GM23338 (cell line): ENCODE data around the gene MAPRE2. TPM values are rescaled to one million over a fixed set of nuclear protein-coding genes. Genes with fewer than 3 reads are reported as not detected.
"Not testable (repeated sequence)": the region's sequence is repeated elsewhere in the genome, so short reads cannot be mapped to it uniquely, and the experiment has no call there.

Experiments used
- ATAC-seq: fragments of 200-7000 bp; cut with Tn5 transposase; 3 replicates; pipeline ENCODE4 v1.9.1; 2020
- DNase-seq: peaks from one replicate; pipeline ENCODE4 v3.0.0-alpha.2; 2015; ENCODE audit warnings: low spot score
- H2AFZ ChIP-seq: fragments of 200-600 bp; sonication (generic); 2 replicates; pipeline ENCODE4 v1.8.0; 2016; ENCODE audit warnings: antibody characterized with exemption, mild to moderate bottlenecking, moderate library complexity
- H3F3A ChIP-seq: fragments of 200-600 bp; sonication (generic); replicated peaks from 2 replicates; pipeline ENCODE4 v1.8.0; 2017; ENCODE audit warnings: antibody characterized with exemption, mixed run types, low read depth
- H3K27ac ChIP-seq: fragments of 200-600 bp; sonication (generic); 2 replicates; pipeline ENCODE4 v1.6.1; 2016; ENCODE audit warnings: low read depth
- H3K27me3 ChIP-seq: fragments of 200-600 bp; sonication (generic); 2 replicates; pipeline ENCODE4 v1.8.0; 2016; ENCODE audit warnings: mild to moderate bottlenecking, mixed run types, moderate library complexity; ENCODE audit not compliant: insufficient read depth
- H3K36me3 ChIP-seq: fragments of 200-600 bp; sonication (generic); 2 replicates; pipeline ENCODE4 v1.8.0; 2016; ENCODE audit warnings: mild to moderate bottlenecking; ENCODE audit not compliant: insufficient read depth
- H3K4me1 ChIP-seq: fragments of 200-600 bp; sonication (generic); 2 replicates; pipeline ENCODE4 v1.8.0; 2016; ENCODE audit warnings: mild to moderate bottlenecking, moderate library complexity; ENCODE audit not compliant: insufficient read depth
- H3K4me2 ChIP-seq: fragments of 200-600 bp; sonication (generic); 2 replicates; pipeline ENCODE4 v1.7.1; 2017; ENCODE audit warnings: mixed run types
- H3K4me3 ChIP-seq: fragments of 200-600 bp; sonication (generic); 2 replicates; pipeline ENCODE4 v1.6.1; 2016; ENCODE audit warnings: mixed run types
- H3K79me2 ChIP-seq: fragments of 200-600 bp; sonication (generic); replicated peaks from 2 replicates; pipeline ENCODE4 v1.8.0; 2017; ENCODE audit warnings: mild to moderate bottlenecking; ENCODE audit not compliant: insufficient read depth
- H3K9me2 ChIP-seq: fragments of 200-600 bp; sonication (generic); 2 replicates; pipeline ENCODE4 v1.8.0; 2017; ENCODE audit not compliant: insufficient read depth
- H4K20me1 ChIP-seq: fragments of 200-600 bp; sonication (generic); replicated peaks from 2 replicates; pipeline ENCODE4 v1.8.0; 2017; ENCODE audit warnings: mild to moderate bottlenecking; ENCODE audit not compliant: insufficient read depth
- H3K27ac Mint-ChIP-seq: 2 replicates; pipeline ENCODE4 v1.8.0; 2020; ENCODE audit warnings: inconsistent platforms, mild to moderate bottlenecking, moderate library complexity, mixed read lengths
- H3K27me3 Mint-ChIP-seq: 3 replicates; pipeline ENCODE4 v1.8.0; 2022; ENCODE audit warnings: low read depth, mild to moderate bottlenecking, moderate library complexity, mixed read lengths, inconsistent platforms; ENCODE audit not compliant: insufficient read depth, poor library complexity
- H3K36me3 Mint-ChIP-seq: 3 replicates; pipeline ENCODE4 v1.8.0; 2021; ENCODE audit warnings: low read depth, mild to moderate bottlenecking, inconsistent platforms, moderate library complexity, mixed read lengths
- H3K4me1 Mint-ChIP-seq: 3 replicates; pipeline ENCODE4 v1.8.0; 2020; ENCODE audit warnings: mild to moderate bottlenecking, inconsistent platforms, mixed read lengths
- H3K4me3 Mint-ChIP-seq: 3 replicates; pipeline ENCODE4 v1.8.0; 2021; ENCODE audit warnings: moderate library complexity, mild to moderate bottlenecking, inconsistent platforms, mixed read lengths
- H3K9me3 Mint-ChIP-seq: 3 replicates; pipeline ENCODE4 v1.8.0; 2020; ENCODE audit warnings: moderate library complexity, mild to moderate bottlenecking, inconsistent platforms, mixed read lengths
- CREB1 ChIP-seq: fragments of 250-450 bp; sonication (Bioruptor Pico); IDR thresholded peaks from 2 replicates; pipeline ENCODE4 v1.5.0; 2020; ENCODE audit warnings: low read depth, mild to moderate bottlenecking, moderate library complexity
- CTCF ChIP-seq, 2 experiments: fragments of 200-600 bp in 1 of 2; sonication (generic) in 1 of 2; conservative IDR thresholded peaks; 2 replicates each; pipeline versions ENCODE4 v1.5.1 to v1.6.1; 2016 to 2017; ENCODE audit warnings: antibody characterized with exemption in 2 of 2, low read depth in 2 of 2, mild to moderate bottlenecking in 2 of 2, moderate library complexity in 1 of 2
- ETS1 ChIP-seq: IDR thresholded peaks from 2 replicates; pipeline ENCODE4 v1.6.1; 2016; ENCODE audit warnings: antibody characterized with exemption
- EZH2 ChIP-seq: fragments of 200-600 bp; sonication (generic); IDR thresholded peaks from one replicate; pipeline ENCODE4 v1.8.0; 2017; ENCODE audit warnings: antibody characterized with exemption, mild to moderate bottlenecking, low read depth; ENCODE audit not compliant: unreplicated experiment
- JUNB ChIP-seq: IDR thresholded peaks from one replicate; pipeline ENCODE4 v1.6.1; 2016; ENCODE audit warnings: antibody characterized with exemption; ENCODE audit not compliant: unreplicated experiment
- POLR2AphosphoS5 ChIP-seq: IDR thresholded peaks from 2 replicates; pipeline ENCODE4 v1.6.1; 2016; ENCODE audit warnings: antibody characterized with exemption, low read depth
- STAT1 ChIP-seq: IDR thresholded peaks from one replicate; pipeline ENCODE4 v1.6.1; 2016; ENCODE audit warnings: antibody characterized with exemption; ENCODE audit not compliant: unreplicated experiment
- ZNF114 ChIP-seq: fragments of 250-450 bp; sonication (Bioruptor Pico); IDR thresholded peaks from 2 replicates; pipeline ENCODE4 v1.5.0; 2020; ENCODE audit warnings: mild to moderate bottlenecking, moderate library complexity
- ZNF331 ChIP-seq: fragments of 250-450 bp; sonication (Bioruptor Pico); IDR thresholded peaks from 2 replicates; pipeline ENCODE4 v1.5.0; 2020; ENCODE audit warnings: low read depth, mild to moderate bottlenecking, moderate library complexity
- polyA plus RNA-seq: library from polyadenylated mRNA; unstranded; fragments of >200 nt; fragmentation: Nextera tagmentation; extraction: Ambion mirVana; gene quantifications from 2 replicates; pipeline ENCODE4 v1.2.1, GENCODE V29; 2016
- total RNA-seq: library from RNA; depleted of rRNA; stranded (reverse); fragments of >200 nt; shearing (Covaris generic); gene quantifications from 2 replicates; pipeline ENCODE4 v1.2.3, GENCODE V29; 2014

Gene MAPRE2
- total and polyA plus RNA-seq, 2 experiments from 2014 or later: 17.8 to 40.4 TPM

- TF ChIP-seq STAT1 (no peak), CTCF (conservative IDR thresholded peaks at IDR 0.05; ENCODE audit: low read depth in 2 of 2) (no peak), CREB1 (CRISPR knock-in tag) (no peak), ZNF114 (CRISPR knock-in tag) (no peak), ZNF331 (CRISPR knock-in tag) (no peak), ETS1 (no peak), POLR2AphosphoS5 (no peak), EZH2 (no peak)
Observed at GRCh38 chr18:35144698-35145097, 103.5 kb downstream of the MAPRE2 start (continued).

- not testable (repeated sequence) for H3K9me3 Mint-ChIP-seq, H3K27me3 Mint-ChIP-seq, H3K36me3 Mint-ChIP-seq, H3K4me2 ChIP-seq, H3K9me2 ChIP-seq, H3K27ac Mint-ChIP-seq, ATAC-seq, H3K36me3 ChIP-seq, H4K20me1 ChIP-seq, H2AFZ ChIP-seq, H3K79me2 ChIP-seq, H3K4me3 ChIP-seq, H3K27me3 ChIP-seq, H3K27ac ChIP-seq, H3K4me3 Mint-ChIP-seq, DNase-seq, H3F3A ChIP-seq
- peaks cover 13% of the 10 kb centered on the region for H3K4me1 ChIP-seq
- peaks cover 11% of the 10 kb centered on the region for H3K4me1 Mint-ChIP-seq
Observed at GRCh38 chr18:35150195-35150594, 109.0 kb downstream of the MAPRE2 start.

- no peaks in the 10 kb centered on the region for H3F3A ChIP-seq
- ATAC-seq: no peak
- no peak overlapping the region for H3K4me3 Mint-ChIP-seq
- no peaks in the 10 kb centered on the region for H4K20me1 ChIP-seq
- no peaks in the 10 kb centered on the region; the same call in 2 of the 3 replicates for H3K36me3 Mint-ChIP-seq
- H3K36me3 ChIP-seq: no peaks in the 10 kb centered on the region
- H3K4me2 ChIP-seq: no peak overlapping the region
- no peaks in the 10 kb centered on the region for H3K27me3 ChIP-seq
- no peaks in the 10 kb centered on the region for H3K79me2 ChIP-seq
- peaks cover 16% of the 10 kb centered on the region for H3K4me1 Mint-ChIP-seq
- H3K4me3 ChIP-seq: no peak overlapping the region
- H3K27ac ChIP-seq: no peak overlapping the region
- H3K9me3 Mint-ChIP-seq: no peaks in the 10 kb centered on the region
- H3K9me2 ChIP-seq: no peaks in the 10 kb centered on the region
- no peak overlapping the region for H2AFZ ChIP-seq
- DNase-seq: no peak
- peaks cover 1% of the 10 kb centered on the region for H3K27me3 Mint-ChIP-seq
- peaks cover 24% of the 10 kb centered on the region for H3K4me1 ChIP-seq
- no peak overlapping the region for H3K27ac Mint-ChIP-seq
- TF ChIP-seq POLR2AphosphoS5: no peak
- no peak for TF ChIP-seq STAT1
- no peak for TF ChIP-seq EZH2
- TF ChIP-seq ZNF114 (CRISPR knock-in tag): no peak
- TF ChIP-seq CTCF (conservative IDR thresholded peaks at IDR 0.05; ENCODE audit: low read depth in 2 of 2): no peak
- TF ChIP-seq JUNB: no peak
Observed at GRCh38 chr18:35153609-35154272, 112.5 kb downstream of the MAPRE2 start.
